Neural progenitor cell (in vitro differentiated cells): ENCODE results near the gene PVALEF. TPM values are rescaled to one million over a fixed set of nuclear protein-coding genes. Genes with fewer than 3 reads are reported as not detected.
A peak's percentile ranks its signal among the peaks of the same experiment; 100 is the strongest.

Experiments
- DNase-seq: peaks from one replicate; pipeline ENCODE4 v3.0.0-alpha.2; 2016; ENCODE audit warnings: low spot score
- H2AFZ ChIP-seq: fragments of 200-600 bp; sonication (generic); replicated peaks from 2 replicates; pipeline ENCODE4 v1.6.1; 2016; ENCODE audit warnings: antibody characterized with exemption
- H3F3A ChIP-seq: fragments of 200-600 bp; sonication (generic); 2 replicates; pipeline ENCODE4 v1.6.1; 2016; ENCODE audit warnings: antibody characterized with exemption, low read depth
- H3K27ac ChIP-seq: fragments of 200-600 bp; sonication (generic); 2 replicates; pipeline ENCODE4 v1.5.1; 2016; ENCODE audit warnings: mild to moderate bottlenecking
- H3K27me3 ChIP-seq: fragments of 200-600 bp; sonication (generic); 2 replicates; pipeline ENCODE4 v1.6.1; 2016; ENCODE audit warnings: mild to moderate bottlenecking, moderate library complexity
- H3K36me3 ChIP-seq: fragments of 200-600 bp; sonication (generic); 2 replicates; pipeline ENCODE4 v1.5.1; 2016
- H3K4me1 ChIP-seq: fragments of 200-600 bp; sonication (generic); 2 replicates; pipeline ENCODE4 v1.6.1; 2016; ENCODE audit warnings: mixed run types
- H3K4me2 ChIP-seq: fragments of 200-600 bp; sonication (generic); 2 replicates; pipeline ENCODE4 v1.6.1; 2016
- H3K4me3 ChIP-seq: fragments of 200-600 bp; sonication (generic); 2 replicates; pipeline ENCODE4 v1.5.1; 2016
- H3K79me2 ChIP-seq: fragments of 200-600 bp; sonication (generic); 2 replicates; pipeline ENCODE4 v1.6.1; 2016; ENCODE audit warnings: low read depth
- H3K9ac ChIP-seq: fragments of 200-600 bp; sonication (generic); 2 replicates; pipeline ENCODE4 v1.6.1; 2016
- H3K9me3 ChIP-seq: fragments of 200-600 bp; sonication (generic); 2 replicates; pipeline ENCODE4 v1.5.1; 2016; ENCODE audit warnings: low read depth
- H4K20me1 ChIP-seq: fragments of 200-600 bp; sonication (generic); 2 replicates; pipeline ENCODE4 v1.6.1; 2016; ENCODE audit warnings: low read depth
- H3K27ac Mint-ChIP-seq: 3 replicates; pipeline ENCODE4 v1.8.0; 2021; ENCODE audit warnings: mixed read lengths
- H3K27me3 Mint-ChIP-seq: 2 replicates; pipeline ENCODE4 v1.8.0; 2022; ENCODE audit warnings: low read depth, mild to moderate bottlenecking, inconsistent platforms, moderate library complexity, mixed read lengths; ENCODE audit not compliant: insufficient read depth
- H3K36me3 Mint-ChIP-seq: 3 replicates; pipeline ENCODE4 v1.8.0; 2021; ENCODE audit warnings: mixed read lengths
- H3K4me1 Mint-ChIP-seq: 3 replicates; pipeline ENCODE4 v1.8.0; 2021; ENCODE audit warnings: mixed read lengths
- H3K4me3 Mint-ChIP-seq: 3 replicates; pipeline ENCODE4 v1.8.0; 2021; ENCODE audit warnings: mild to moderate bottlenecking, moderate library complexity, mixed read lengths
- H3K9me3 Mint-ChIP-seq: 3 replicates; pipeline ENCODE4 v1.8.0; 2020; ENCODE audit warnings: mixed read lengths
- EZH2 ChIP-seq: fragments of 200-600 bp; sonication (generic); IDR thresholded peaks from 2 replicates; pipeline ENCODE4 v1.6.1; 2017; ENCODE audit warnings: antibody characterized with exemption, mild to moderate bottlenecking, moderate library complexity
- EZH2phosphoT487 ChIP-seq: fragments of 200-600 bp; sonication (generic); IDR thresholded peaks from 2 replicates; pipeline ENCODE4 v1.6.1; 2017; ENCODE audit warnings: antibody characterized with exemption
- total RNA-seq: library from RNA; depleted of rRNA; stranded (reverse); fragments of >200 nt; gene quantifications from 2 replicates; pipeline ENCODE4 v1.2.3, GENCODE V29; 2015; ENCODE audit warnings: low replicate concordance
- TF ChIP-seq, protein P1 (sequence below): fragments of 200-600 bp; sonication (generic); IDR thresholded peaks from 2 replicates; pipeline ENCODE4 v1.5.1; 2017; ENCODE audit warnings: antibody characterized with exemption, mild to moderate bottlenecking

The PVALEF gene
- total RNA-seq, 1 donor from 2014 or later, result not detected

DNA sequence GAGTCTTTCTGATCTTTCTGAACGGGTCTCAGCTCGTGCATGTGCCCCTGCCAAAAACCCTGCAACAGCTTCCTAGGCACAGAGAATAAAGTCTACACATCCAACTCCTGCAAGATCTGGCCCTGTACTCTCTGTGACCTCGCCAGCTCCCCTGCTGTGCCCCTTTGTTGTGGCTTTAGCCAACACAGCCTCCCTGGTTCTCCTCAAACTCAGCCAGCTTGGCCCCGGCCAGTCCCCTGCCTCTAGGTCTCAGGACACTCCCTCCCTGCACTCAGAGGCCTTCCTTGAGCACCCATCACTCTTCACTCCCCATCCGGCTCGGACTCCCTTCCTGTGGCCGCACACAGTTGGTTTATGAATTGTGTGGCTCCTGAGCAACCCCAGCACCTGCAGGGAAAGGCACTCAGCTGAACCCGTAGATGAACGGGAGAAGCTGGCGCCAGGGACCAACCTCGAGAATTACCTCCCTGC lies 56.1 kb downstream of the PVALEF start:
- peaks cover 12% of the 10 kb centered on the region for H3K27me3 ChIP-seq
- Mint-ChIP-seq H3K36me3 (peaks cover 11% of the 10 kb centered on the region), H3K4me1 (peaks cover 16% of the 10 kb centered on the region), H3K4me3 (peak overlapping the region; percentile 87), H3K9me3 (peaks cover 11% of the 10 kb centered on the region), H3K27ac (peak overlapping the region; percentile 17), H3K27me3 (peaks cover 8% of the 10 kb centered on the region)
- H3K27ac ChIP-seq, result no peak overlapping the region
- peaks cover 27% of the 10 kb centered on the region for H3K79me2 ChIP-seq
- no peaks in the 10 kb centered on the region for H3K36me3 ChIP-seq
- DNase-seq, result peak; percentile 83
- H4K20me1 ChIP-seq, result peaks cover 32% of the 10 kb centered on the region
- no peaks in the 10 kb centered on the region for H3K9me3 ChIP-seq
- TF ChIP-seq EZH2 (no peak), EZH2phosphoT487 (no peak)
- TF ChIP-seq, protein P1, sequence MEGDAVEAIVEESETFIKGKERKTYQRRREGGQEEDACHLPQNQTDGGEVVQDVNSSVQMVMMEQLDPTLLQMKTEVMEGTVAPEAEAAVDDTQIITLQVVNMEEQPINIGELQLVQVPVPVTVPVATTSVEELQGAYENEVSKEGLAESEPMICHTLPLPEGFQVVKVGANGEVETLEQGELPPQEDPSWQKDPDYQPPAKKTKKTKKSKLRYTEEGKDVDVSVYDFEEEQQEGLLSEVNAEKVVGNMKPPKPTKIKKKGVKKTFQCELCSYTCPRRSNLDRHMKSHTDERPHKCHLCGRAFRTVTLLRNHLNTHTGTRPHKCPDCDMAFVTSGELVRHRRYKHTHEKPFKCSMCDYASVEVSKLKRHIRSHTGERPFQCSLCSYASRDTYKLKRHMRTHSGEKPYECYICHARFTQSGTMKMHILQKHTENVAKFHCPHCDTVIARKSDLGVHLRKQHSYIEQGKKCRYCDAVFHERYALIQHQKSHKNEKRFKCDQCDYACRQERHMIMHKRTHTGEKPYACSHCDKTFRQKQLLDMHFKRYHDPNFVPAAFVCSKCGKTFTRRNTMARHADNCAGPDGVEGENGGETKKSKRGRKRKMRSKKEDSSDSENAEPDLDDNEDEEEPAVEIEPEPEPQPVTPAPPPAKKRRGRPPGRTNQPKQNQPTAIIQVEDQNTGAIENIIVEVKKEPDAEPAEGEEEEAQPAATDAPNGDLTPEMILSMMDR, result no peak
- H3K4me1 ChIP-seq, result peaks cover 17% of the 10 kb centered on the region
- H3K9ac ChIP-seq, result no peak overlapping the region
- H3K4me2 ChIP-seq, result peak overlapping the region; percentile 90
- H2AFZ ChIP-seq, result no peak overlapping the region
- peak overlapping the region; percentile 88 for H3K4me3 ChIP-seq
- H3F3A ChIP-seq, result peaks cover 14% of the 10 kb centered on the region

DNA sequence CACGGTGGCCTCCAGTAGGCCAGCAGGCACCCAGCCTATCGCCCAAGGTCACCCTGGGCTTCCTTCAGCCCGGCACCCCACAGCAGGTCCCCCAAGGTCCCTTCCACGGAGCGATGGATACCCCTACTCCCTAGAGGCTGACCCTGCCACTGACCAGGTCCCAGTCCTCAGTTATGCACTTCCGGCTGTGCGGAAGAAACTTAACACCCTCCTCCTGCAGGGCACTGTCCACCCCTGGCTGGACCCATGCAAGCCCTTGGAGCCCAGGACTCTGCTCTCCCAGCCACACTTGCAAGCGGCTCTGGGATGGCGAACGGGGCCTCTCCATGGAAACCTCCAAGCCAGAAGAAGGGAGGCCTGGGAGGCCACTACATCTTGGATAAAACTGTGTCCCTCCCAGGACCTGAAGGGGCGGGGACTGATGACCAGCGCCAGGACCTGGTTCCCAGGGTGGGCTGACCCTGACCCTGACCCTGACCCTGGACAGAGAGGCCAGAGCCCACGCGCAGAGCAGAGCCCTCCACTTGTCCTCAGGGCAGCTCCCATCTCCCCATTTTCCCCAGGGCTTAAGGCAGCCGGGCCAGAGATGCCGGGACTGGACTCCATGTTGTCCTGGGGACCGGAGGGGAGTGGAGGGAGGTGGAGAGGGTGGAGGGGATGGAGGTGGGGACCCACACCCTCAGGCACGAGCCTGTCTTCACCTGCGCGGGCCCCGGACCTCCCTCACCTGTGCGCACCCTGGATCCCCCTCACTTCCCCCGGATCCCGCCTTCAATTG lies 56.7 kb downstream of the PVALEF start:
- peaks cover 11% of the 10 kb centered on the region for H3K9me3 Mint-ChIP-seq
- peak overlapping the region; percentile 90 for H3K4me2 ChIP-seq
- H3K27ac Mint-ChIP-seq, result no peak overlapping the region
- peaks cover 14% of the 10 kb centered on the region for H3F3A ChIP-seq
- peak overlapping the region; percentile 72 for H3K9ac ChIP-seq
- H3K36me3 Mint-ChIP-seq, result peaks cover 6% of the 10 kb centered on the region
- H3K79me2 ChIP-seq, result peaks cover 27% of the 10 kb centered on the region
- no peaks in the 10 kb centered on the region for H3K36me3 ChIP-seq
- H3K27me3 Mint-ChIP-seq, result peaks cover 8% of the 10 kb centered on the region
- no peak overlapping the region for H2AFZ ChIP-seq
- H3K4me3 Mint-ChIP-seq, result peak overlapping the region; percentile 87
- peaks cover 30% of the 10 kb centered on the region for H4K20me1 ChIP-seq
- H3K9me3 ChIP-seq, result no peaks in the 10 kb centered on the region
- TF ChIP-seq EZH2, result no peak
- no peak for TF ChIP-seq EZH2phosphoT487
- TF ChIP-seq, protein P1, result no peak
- H3K4me3 ChIP-seq, result peak overlapping the region; percentile 88
- H3K27me3 ChIP-seq, result peaks cover 12% of the 10 kb centered on the region
- H3K4me1 ChIP-seq, result peaks cover 17% of the 10 kb centered on the region
- peak; percentile 52 for DNase-seq
- H3K4me1 Mint-ChIP-seq, result peaks cover 16% of the 10 kb centered on the region
- no peak overlapping the region for H3K27ac ChIP-seq

DNA sequence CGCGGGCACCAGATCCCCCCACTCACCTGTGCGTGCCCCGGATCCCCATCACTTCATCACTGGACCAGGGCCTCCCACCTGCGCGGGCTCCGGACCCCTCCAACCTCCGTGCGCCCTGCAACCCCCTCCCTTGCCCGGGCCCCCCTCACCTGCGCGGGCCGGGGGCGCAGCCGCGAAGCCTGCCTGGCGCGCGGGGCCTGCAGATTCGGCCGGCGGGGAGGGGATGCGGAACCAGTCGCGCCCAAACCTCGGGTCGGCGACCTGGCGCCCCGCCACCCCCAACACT lies 57.3 kb downstream of the PVALEF start:
- peak overlapping the region; percentile 72 for H3K9ac ChIP-seq
- peaks cover 17% of the 10 kb centered on the region for H3K4me1 ChIP-seq
- no peak overlapping the region for H3K27ac Mint-ChIP-seq
- peaks cover 11% of the 10 kb centered on the region for H3K9me3 Mint-ChIP-seq
- peak overlapping the region; percentile 90 for H3K4me2 ChIP-seq
- no peak overlapping the region for H2AFZ ChIP-seq
- peaks cover 14% of the 10 kb centered on the region for H3F3A ChIP-seq
- H3K27me3 Mint-ChIP-seq, result peaks cover 8% of the 10 kb centered on the region
- no peak overlapping the region for H3K27ac ChIP-seq
- no peaks in the 10 kb centered on the region for H3K36me3 ChIP-seq
- H3K36me3 Mint-ChIP-seq, result peaks cover 2% of the 10 kb centered on the region
- TF ChIP-seq EZH2phosphoT487 (no peak), EZH2 (no peak)
- TF ChIP-seq, protein P1, result no peak
- H3K9me3 ChIP-seq, result no peaks in the 10 kb centered on the region
- peak overlapping the region; percentile 88 for H3K4me3 ChIP-seq
- H3K4me1 Mint-ChIP-seq, result peaks cover 16% of the 10 kb centered on the region
- DNase-seq, result no peak
- H3K4me3 Mint-ChIP-seq, result peak overlapping the region; percentile 87
- peaks cover 27% of the 10 kb centered on the region for H3K79me2 ChIP-seq
- peaks cover 12% of the 10 kb centered on the region for H3K27me3 ChIP-seq
- peaks cover 30% of the 10 kb centered on the region for H4K20me1 ChIP-seq
